HG03558 (cell line): ENCODE measurements around the gene MTG2.
A peak's percentile ranks its signal among the peaks of the same experiment; 100 is the strongest.

Experiments used
- ATAC-seq: cut with Tn5 transposase; IDR thresholded peaks from one replicate; pipeline ENCODE4 v1.9.1; 2021; ENCODE audit warnings: moderate number of reproducible peaks; ENCODE audit not compliant: unreplicated experiment; ENCODE audit errors: extremely low read depth

MTG2 gene, protein sequence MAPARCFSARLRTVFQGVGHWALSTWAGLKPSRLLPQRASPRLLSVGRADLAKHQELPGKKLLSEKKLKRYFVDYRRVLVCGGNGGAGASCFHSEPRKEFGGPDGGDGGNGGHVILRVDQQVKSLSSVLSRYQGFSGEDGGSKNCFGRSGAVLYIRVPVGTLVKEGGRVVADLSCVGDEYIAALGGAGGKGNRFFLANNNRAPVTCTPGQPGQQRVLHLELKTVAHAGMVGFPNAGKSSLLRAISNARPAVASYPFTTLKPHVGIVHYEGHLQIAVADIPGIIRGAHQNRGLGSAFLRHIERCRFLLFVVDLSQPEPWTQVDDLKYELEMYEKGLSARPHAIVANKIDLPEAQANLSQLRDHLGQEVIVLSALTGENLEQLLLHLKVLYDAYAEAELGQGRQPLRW

DNA sequence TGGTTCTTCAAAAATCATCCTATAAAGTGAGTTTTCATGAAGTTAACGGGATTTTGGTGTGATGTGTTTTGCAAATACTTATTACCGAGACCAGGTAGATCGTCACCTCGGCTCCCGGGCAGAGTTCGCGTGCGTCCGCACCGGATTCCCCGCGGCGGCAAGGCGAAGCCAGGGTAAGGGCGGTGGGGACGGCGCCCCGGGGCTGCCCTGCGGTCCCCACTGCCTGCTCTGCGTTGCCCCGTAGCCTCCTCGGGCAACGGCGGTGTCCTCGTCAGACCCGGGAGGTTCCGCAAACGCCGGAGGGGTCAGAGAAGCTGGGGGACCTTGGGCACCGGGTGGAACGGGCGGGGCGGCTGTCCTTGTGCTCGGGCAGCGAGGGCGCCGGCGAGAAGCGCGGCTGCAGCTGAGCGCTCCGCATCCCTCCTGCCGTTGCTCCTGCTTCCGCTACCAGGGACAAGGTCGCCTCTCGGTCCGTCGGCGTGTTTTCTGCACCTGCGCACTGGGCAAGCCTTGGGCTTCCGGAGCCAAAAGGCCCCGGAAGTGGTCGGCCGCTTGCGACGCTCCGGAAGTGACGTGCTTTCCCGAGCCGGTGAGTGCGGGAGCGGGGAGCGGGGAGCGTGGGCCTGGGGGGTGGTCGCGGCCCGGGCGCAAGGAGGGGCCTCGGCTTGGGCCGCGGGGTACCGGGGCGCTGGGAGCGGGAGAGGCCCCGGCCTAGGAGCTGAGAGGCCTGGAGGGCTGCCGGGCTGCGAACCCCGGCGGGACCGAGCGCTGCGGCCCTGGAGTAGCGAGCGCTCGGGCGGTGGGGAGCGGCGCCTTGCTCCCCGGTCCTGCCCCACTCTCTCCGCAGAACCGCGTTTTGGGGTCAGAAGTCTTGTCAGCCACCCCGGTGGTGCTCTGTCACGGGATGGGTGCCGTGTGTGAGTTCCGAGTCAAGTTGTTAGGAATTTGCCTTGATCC is at the start of gene MTG2:
MTG2 (plus strand) TSS at position 560 of the 957 bp plus-strand sequence. CDS start 10,393 bp downstream, outside the sequence.
- ATAC-seq, result peak; percentile 81

DNA sequence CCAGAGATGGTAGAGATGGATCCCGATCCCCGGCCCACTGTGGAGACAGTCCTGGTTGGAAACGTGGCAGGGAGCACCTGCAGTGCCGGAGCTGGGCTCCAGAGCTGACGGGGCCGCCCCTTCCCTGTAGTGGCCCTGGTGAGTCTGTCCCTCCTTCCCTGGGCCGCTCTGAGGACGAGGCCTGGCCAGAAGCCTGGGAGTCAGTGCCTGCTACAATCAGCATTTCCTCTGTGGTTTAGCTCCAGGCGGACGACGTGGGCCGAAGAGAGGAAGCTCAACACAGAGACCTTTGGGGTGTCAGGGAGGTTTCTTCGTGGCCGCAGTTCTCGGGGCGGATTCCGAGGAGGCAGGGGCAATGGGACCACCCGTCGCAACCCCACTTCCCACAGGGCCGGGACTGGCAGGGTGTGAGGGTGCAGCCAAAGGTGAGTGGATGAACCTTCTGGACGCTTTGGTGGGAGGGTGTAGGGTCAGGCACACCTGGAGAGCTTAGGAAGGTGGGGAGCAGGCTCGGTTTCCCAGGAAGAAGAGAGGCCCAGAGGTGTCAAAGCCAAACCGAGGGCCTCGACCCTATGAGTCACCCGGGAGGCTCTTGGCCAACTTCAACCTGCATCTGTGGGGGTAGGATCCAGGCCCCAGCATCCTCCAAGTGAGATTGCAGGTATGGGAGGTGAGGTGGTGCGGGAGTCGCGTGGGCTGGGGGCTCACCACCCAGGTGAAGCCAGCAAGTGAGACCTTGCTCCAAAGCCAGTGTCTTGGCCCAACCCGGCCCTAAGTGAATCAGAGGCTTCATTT is 49.6 kb upstream of the MTG2 start:
- no peak for ATAC-seq

DNA sequence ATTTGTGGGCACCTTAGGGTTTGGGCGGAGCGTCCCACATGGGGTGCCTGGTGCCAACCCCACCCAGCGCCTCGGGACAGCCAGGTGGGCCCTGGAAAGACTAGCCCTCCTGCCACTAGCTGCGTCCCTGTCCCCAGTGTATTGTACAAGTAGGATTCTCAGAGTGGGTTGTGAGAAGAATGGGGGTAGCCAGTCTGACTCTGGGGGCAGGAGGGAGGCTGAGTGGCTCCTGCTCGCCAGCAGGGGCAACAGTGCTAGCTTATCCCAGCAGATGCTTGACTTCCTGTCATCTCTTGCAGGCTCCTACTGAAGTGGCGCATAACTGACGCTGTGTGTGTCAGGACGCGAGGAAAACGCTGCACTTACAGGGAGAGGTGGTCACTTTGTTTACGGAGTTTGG is 49.0 kb upstream of the MTG2 start:
- ATAC-seq, result no peak

GRCh38 chr20:62134735-62135231 is 48.0 kb upstream of the MTG2 start:
- ATAC-seq, result no peak

DNA sequence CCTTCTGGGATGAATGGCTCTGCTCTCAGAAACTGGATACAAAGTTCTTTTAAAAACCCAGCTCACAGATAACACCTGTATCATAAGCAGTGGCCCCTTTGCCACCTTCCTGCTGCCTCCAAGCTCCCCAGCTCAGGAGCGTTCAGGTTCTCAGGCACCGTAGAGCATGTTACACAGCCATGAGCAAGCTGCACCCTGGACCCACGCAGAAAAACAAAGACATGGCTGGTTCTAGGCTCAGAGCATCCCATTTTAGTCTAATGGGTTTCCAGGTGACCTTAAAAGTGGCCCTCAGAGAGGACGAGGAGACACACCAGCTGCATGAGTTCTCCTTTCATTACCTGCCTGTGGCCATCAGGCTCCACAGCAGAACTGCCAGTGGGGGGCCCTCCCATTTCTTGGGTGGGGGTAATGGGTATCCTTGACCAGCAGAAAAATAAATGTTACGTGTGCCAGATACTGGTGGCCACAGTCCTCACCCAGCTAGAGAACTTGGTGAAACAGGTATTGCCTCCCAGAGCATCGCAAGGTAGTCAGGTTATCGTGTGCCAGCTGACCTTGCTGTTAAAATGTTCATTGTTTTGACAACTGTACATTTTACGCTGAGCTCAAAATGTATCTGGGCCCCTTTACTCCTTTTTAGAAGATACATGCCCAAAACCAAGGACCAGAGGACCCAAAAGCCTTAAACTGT is 47.1 kb upstream of the MTG2 start:
- no peak for ATAC-seq

- no peak for ATAC-seq
Observed at GRCh38 chr20:62136283-62137091, 46.3 kb upstream of the MTG2 start.

DNA sequence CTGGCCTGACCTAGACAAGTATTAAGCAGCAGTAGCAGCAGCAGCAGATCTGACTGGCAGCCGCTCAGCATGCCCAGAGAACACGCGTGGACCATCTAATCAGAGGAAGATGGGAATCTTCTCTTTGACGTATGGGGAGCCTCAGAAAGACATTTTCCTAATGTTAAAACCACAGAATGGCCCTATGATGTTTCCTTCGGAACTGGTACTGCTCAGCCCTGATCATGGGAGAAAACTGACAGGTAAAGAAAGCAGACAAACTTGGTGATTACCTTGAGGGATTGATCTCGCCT is 45.8 kb upstream of the MTG2 start:
- no peak for ATAC-seq

GRCh38 chr20:62137478-62138203 is 45.2 kb upstream of the MTG2 start:
- no peak for ATAC-seq

GRCh38 chr20:62138204-62138543 is 44.7 kb upstream of the MTG2 start:
- ATAC-seq, result no peak

GRCh38 chr20:62138912-62139311 is 43.9 kb upstream of the MTG2 start:
- ATAC-seq, result no peak

- ATAC-seq, result no peak
Observed at GRCh38 chr20:62139636-62140035, 43.2 kb upstream of the MTG2 start.

DNA sequence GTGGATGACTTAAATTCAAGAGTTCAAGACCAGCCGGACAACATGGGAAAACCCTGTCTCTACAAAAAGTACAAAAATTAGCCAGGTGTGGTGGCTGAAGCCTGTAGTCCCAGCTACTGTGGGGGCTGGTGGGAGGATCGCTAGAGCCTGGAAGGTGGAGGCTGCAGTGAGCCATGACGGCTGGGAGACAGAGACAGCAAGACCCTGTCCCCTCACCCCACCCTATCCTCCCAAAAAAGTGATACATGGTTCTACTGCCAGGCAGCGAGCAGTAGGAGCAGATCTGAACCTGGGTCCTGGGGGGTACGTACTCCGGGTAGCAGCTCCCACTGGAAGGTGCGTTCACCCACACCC is 41.8 kb upstream of the MTG2 start:
- ATAC-seq, result no peak

DNA sequence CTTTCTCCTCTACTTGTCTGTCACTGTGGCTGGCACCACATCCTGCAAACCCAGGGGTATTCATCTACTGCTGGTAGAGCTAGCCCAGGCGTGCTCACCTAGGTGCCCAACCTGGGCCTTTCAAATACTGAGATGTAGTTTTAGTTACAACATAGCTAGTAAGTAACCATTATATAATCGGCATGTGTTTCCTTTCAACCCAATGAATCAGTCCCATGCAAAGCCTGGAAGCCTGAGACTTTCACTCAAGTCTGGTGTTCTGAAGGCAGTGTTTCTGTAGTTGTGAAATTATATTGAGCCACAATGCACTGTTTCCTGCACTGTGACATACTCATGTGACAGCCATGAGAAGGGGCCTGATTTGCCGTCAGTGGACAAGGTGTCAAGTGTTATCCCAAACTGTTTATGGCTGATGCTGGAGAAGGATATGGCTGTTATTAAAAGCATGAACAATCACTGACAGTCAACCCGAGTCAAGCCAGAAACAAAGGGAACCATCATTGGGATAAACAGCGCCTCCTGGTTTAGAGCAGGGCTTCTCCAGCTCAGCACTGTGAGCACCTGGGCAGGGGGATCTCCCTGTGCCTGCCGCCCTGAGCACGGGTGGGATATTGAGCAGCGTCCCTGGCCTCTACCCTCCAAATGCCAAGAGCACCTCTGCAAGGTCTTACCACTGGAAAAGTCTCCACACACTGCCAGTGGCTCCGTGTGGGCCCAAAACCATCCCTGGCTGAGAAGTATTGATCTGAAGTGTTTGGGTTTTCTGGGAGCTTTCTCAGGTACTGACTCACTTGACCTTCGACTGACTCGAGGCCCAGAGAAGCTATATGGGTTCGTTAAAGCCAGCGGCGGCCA is 41.2 kb upstream of the MTG2 start:
- ATAC-seq, result no peak

DNA sequence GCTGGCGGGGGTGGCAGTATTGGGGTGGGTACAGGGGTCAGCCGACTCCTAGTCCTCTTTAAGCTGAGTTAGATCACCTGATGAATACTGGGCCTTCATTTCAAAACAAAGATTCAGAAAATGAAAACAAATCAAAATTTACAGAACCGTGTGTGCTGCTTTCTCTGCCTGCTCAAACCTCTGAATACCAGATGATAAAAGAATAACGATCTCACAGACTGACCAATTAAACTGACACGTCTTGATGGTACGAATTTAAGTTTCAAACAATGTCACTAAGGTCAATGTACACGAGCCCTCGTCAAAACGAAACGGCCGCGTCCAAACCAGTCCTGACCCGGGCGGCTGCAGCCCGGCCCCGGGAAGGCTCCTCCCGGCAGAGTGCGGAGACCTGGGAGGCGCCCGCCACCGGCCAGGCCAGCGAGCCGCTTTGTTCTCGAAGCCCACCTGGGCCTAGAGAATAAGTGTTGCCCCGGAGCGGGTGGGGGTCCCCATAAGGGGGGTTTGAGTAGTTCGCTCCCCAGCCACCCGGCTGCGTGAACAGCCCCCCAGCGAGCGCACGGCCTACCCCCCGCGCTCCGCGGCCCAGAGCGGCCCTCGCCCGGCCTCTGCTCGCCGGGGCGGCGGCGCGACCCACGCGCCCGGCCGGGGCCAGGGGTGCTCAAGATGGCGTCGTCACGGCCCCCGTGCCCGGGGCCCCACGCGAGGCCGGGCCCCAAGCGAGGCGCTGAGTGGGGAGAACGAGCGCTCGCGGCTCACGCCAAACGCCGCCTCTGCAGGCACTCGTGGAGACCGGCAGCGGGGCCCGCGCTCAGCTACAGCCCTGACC is 40.4 kb upstream of the MTG2 start:
- ATAC-seq, result no peak

DNA sequence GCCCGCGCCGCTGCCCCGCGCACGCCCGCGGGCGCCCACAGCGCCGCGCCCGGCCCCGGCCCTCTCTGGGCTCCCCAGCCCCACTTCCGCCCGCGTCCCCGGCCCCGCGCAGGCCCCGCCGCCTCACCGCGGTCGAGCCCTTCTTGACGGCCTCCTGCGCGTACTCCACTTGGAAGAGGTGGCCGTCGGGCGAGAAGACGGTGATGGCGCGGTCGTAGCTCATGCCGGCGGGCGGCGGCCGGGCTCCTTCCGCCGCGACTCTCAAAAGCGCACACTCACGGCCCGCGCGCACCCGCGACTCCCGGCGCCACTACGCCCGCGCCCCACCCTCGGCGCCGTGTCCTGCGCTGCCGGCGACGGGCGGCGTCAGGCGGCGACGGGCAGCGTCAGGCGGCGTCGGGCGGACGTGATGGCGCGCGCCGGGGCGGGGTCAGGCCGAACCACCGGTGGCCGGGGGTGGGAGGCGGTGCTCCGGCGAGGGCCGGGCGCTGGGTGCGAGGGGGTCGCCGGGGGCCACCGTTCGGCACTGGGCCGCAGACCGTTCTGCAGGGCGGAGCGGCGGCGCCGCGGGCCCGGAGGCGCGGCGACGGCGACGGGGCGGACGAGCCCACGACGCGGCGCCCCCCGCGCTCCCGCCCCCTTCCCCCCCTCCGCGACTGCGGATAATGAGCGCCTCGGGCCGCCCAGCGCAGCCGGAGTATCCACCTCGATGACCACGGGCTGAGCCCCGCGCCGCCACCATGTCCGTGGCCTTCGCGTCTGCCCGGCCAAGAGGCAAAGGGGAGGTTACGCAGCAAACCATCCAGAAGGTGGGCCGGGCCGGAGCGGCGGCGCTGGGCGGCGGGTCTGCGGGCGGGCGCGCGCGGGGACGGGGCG is 39.5 kb upstream of the MTG2 start, which contains the start of the genes PSMA7 and SS18L1:
PSMA7 (minus strand) TSS at position 314 of the 876 bp plus-strand sequence; CDS start at position 223, 91 bp downstream.
SS18L1 (plus strand) TSS at position 689 of the 876 bp plus-strand sequence; CDS start at position 741, 52 bp downstream.
- ATAC-seq, result peak; percentile 56
